PC-3 (cell line): ENCODE results near the gene NR2E1. TPM values are rescaled to one million over a fixed set of nuclear protein-coding genes. Genes with fewer than 3 reads are reported as not detected.

ENCODE experiments used
- ATAC-seq: fragments of 200-7000 bp; cut with Tn5 transposase; 2 replicates; pipeline ENCODE4 v1.9.1; 2020; ENCODE audit warnings: mild to moderate bottlenecking, moderate library complexity
- BruUV-seq: library from RNA; stranded (reverse); fragments of 400-500 nt; replicated peaks from 2 replicates; lab custom pipeline; 2021; lab: Mats Ljungman, UMichigan
- CTCF ChIA-PET: fragments of 300-600 bp; sonication (Branson Sonifier 250); formaldehyde crosslinking; loops from one replicate; lab custom pipeline; 2022; ENCODE audit warnings: antibody characterized with exemption; lab: Charles Lee
- POLR2A ChIA-PET: fragments of 300-600 bp; sonication (Branson Sonifier 250); formaldehyde crosslinking; loops from one replicate; lab custom pipeline; 2022; ENCODE audit warnings: antibody characterized with exemption; ENCODE audit not compliant: unreplicated experiment; lab: Charles Lee
- DNase-seq: peaks from one replicate; pipeline ENCODE4 v3.0.0-alpha.2; 2015
- H2AFZ ChIP-seq: fragments of 300-600 bp; sonication (generic); 2 replicates; pipeline ENCODE4 v1.6.0; 2016; ENCODE audit warnings: antibody characterized with exemption, low read length
- H3F3A ChIP-seq: fragments of 300-600 bp; sonication (generic); one replicate; pipeline ENCODE4 v1.6.0; 2017; ENCODE audit warnings: antibody characterized with exemption, low read length, control low read depth, mild to moderate bottlenecking; ENCODE audit not compliant: unreplicated experiment
- H3K27ac ChIP-seq: fragments of 300-600 bp; sonication (generic); 2 replicates; pipeline ENCODE4 v1.5.1; 2016; ENCODE audit warnings: mild to moderate bottlenecking, low read length
- H3K27me3 ChIP-seq: fragments of 300-600 bp; sonication (generic); 2 replicates; pipeline ENCODE4 v1.6.1; 2016; ENCODE audit warnings: low read length, mixed read lengths
- H3K36me3 ChIP-seq: fragments of 300-600 bp; sonication (generic); 2 replicates; pipeline ENCODE4 v1.6.1; 2016; ENCODE audit warnings: low read depth, mixed run types, low read length, mixed read lengths
- H3K4me1 ChIP-seq: fragments of 300-600 bp; sonication (generic); 2 replicates; pipeline ENCODE4 v1.5.1; 2016; ENCODE audit warnings: low read length; ENCODE audit not compliant: insufficient read depth
- H3K4me2 ChIP-seq: fragments of 300-600 bp; sonication (generic); 2 replicates; pipeline ENCODE4 v1.6.0; 2016; ENCODE audit warnings: low read length
- H3K4me3 ChIP-seq: fragments of 300-600 bp; sonication (generic); 2 replicates; pipeline ENCODE4 v1.5.1; 2016; ENCODE audit warnings: mild to moderate bottlenecking, low read length, mixed read lengths
- H3K79me2 ChIP-seq: fragments of 300-600 bp; sonication (generic); 2 replicates; pipeline ENCODE4 v1.6.1; 2017; ENCODE audit warnings: low read length, mixed read lengths
- H3K9ac ChIP-seq: fragments of 300-600 bp; sonication (generic); 2 replicates; pipeline ENCODE4 v1.6.0; 2016; ENCODE audit warnings: mild to moderate bottlenecking, low read length
- H3K9me2 ChIP-seq: fragments of 300-600 bp; sonication (generic); replicated peaks from 2 replicates; pipeline ENCODE4 v1.6.1; 2016; ENCODE audit warnings: mixed run types, low read length, mixed read lengths
- H3K9me3 ChIP-seq: fragments of 300-600 bp; sonication (generic); 2 replicates; pipeline ENCODE4 v1.6.1; 2016; ENCODE audit warnings: low read length, mixed read lengths
- H4K20me1 ChIP-seq: fragments of 300-600 bp; sonication (generic); 2 replicates; pipeline ENCODE4 v1.6.1; 2016; ENCODE audit warnings: low read length, mixed read lengths
- EZH2 ChIP-seq: fragments of 300-600 bp; sonication (generic); IDR thresholded peaks from one replicate; pipeline ENCODE4 v1.6.1; 2017; ENCODE audit warnings: antibody characterized with exemption, mild to moderate bottlenecking, low read length; ENCODE audit not compliant: unreplicated experiment
- EZH2phosphoT487 ChIP-seq: fragments of 300-600 bp; sonication (generic); IDR thresholded peaks from 2 replicates; pipeline ENCODE4 v1.6.1; 2018; ENCODE audit warnings: mild to moderate bottlenecking, antibody characterized with exemption, low read length, borderline replicate concordance
- intact Hi-C: fragments of 100-400 bp; cut with micrococcal nuclease; formaldehyde crosslinking; loops from 2 replicates; pipeline ENCODE4 v1.9.0; 2023
- total RNA-seq: library from RNA; depleted of rRNA; stranded (reverse); fragments of >200 nt; gene quantifications from 2 replicates; pipeline ENCODE4 v1.2.3, GENCODE V29; 2014
- TF ChIP-seq, protein P1 (sequence below): fragments of 300-600 bp; sonication (generic); conservative IDR thresholded peaks from 2 replicates; pipeline ENCODE4 v1.5.1; 2017; ENCODE audit warnings: antibody characterized with exemption, low read depth, mild to moderate bottlenecking, low read length

The NR2E1 gene
- total RNA-seq, 1 experiment from 2014 or later = 0.07 TPM

- no peaks in the 10 kb centered on the region for H3K9me3 ChIP-seq
- H2AFZ ChIP-seq = no peak overlapping the region
- BruUV-seq = no TSS peak
- DNase-seq (no peak), ATAC-seq (no peak)
- H3K36me3 ChIP-seq = no peaks in the 10 kb centered on the region
- ChIA-PET CTCF (no interaction called here), POLR2A (no interaction called here)
- H3K4me3 ChIP-seq = no peak overlapping the region
- H3K4me2 ChIP-seq = peak overlapping the region; percentile 41; the same call in 1 of the 2 replicates
- no peaks in the 10 kb centered on the region for H3K27me3 ChIP-seq
- TF ChIP-seq EZH2 = no peak
- no peak for TF ChIP-seq EZH2phosphoT487
- TF ChIP-seq, protein P1, sequence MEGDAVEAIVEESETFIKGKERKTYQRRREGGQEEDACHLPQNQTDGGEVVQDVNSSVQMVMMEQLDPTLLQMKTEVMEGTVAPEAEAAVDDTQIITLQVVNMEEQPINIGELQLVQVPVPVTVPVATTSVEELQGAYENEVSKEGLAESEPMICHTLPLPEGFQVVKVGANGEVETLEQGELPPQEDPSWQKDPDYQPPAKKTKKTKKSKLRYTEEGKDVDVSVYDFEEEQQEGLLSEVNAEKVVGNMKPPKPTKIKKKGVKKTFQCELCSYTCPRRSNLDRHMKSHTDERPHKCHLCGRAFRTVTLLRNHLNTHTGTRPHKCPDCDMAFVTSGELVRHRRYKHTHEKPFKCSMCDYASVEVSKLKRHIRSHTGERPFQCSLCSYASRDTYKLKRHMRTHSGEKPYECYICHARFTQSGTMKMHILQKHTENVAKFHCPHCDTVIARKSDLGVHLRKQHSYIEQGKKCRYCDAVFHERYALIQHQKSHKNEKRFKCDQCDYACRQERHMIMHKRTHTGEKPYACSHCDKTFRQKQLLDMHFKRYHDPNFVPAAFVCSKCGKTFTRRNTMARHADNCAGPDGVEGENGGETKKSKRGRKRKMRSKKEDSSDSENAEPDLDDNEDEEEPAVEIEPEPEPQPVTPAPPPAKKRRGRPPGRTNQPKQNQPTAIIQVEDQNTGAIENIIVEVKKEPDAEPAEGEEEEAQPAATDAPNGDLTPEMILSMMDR = no peak
- no peaks in the 10 kb centered on the region for H4K20me1 ChIP-seq
- H3K9ac ChIP-seq = no peak overlapping the region
- intact Hi-C loops = loop anchor here (10.0 kb wide), 1 partner anchor 106 kb away; no protein-coding TSS in a partner anchor
- no peaks in the 10 kb centered on the region for H3K9me2 ChIP-seq
- H3K4me1 ChIP-seq = no peaks in the 10 kb centered on the region
- no peaks in the 10 kb centered on the region for H3K79me2 ChIP-seq
- H3F3A ChIP-seq = no peaks in the 10 kb centered on the region
- H3K27ac ChIP-seq = no peak overlapping the region
Measured at GRCh38 chr6:108118810-108119768, 46.7 kb upstream of the NR2E1 start.

- no peaks in the 10 kb centered on the region for H3K9me2 ChIP-seq
- H2AFZ ChIP-seq = no peak overlapping the region
- no peaks in the 10 kb centered on the region for H3F3A ChIP-seq
- ATAC-seq (no peak), DNase-seq (no peak)
- H3K4me3 ChIP-seq = no peak overlapping the region
- no peaks in the 10 kb centered on the region for H3K27me3 ChIP-seq
- no peak for TF ChIP-seq EZH2phosphoT487
- TF ChIP-seq, protein P1 = no peak
- TF ChIP-seq EZH2 = no peak
- ChIA-PET POLR2A (no interaction called here), CTCF (no interaction called here)
- H3K4me1 ChIP-seq = no peaks in the 10 kb centered on the region
- BruUV-seq = no TSS peak
- no peak overlapping the region for H3K27ac ChIP-seq
- no peak overlapping the region for H3K4me2 ChIP-seq
- no peaks in the 10 kb centered on the region for H4K20me1 ChIP-seq
- intact Hi-C loops = loop anchor here (10.0 kb wide), 1 partner anchor 105 kb away; no protein-coding TSS in a partner anchor
- H3K9me3 ChIP-seq = no peaks in the 10 kb centered on the region
- H3K79me2 ChIP-seq = no peaks in the 10 kb centered on the region
- no peaks in the 10 kb centered on the region for H3K36me3 ChIP-seq
- H3K9ac ChIP-seq = no peak overlapping the region
Measured at GRCh38 chr6:108119769-108120141, 46.1 kb upstream of the NR2E1 start.

DNA sequence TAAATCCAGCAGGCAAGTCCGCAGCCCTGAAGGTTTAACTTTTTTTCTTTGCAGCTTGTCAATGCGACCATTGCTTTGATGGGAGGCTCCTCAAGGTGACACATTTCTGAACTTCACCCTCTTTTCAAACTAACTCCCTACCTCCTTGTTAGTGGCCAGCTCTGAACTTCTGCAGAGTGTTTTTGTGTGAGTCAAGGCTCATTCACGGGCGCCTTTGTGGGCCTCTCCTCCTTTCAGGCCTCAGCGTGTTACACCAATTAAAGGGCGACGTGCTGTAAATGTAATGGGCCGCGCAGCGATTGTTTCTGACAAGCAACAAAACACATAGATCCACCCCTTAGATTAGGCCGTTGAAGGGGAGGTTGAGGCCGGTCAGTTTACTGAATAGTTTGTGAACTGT lies 45.5 kb upstream of the NR2E1 start:
- Histone ChIP-seq H3K79me2 (no peaks in the 10 kb centered on the region), H4K20me1 (no peaks in the 10 kb centered on the region), H3K9me2 (no peaks in the 10 kb centered on the region), H3K9ac (no peak overlapping the region), H3K36me3 (no peaks in the 10 kb centered on the region), H3K4me1 (no peaks in the 10 kb centered on the region), H3K27ac (no peak overlapping the region), H3K9me3 (no peaks in the 10 kb centered on the region), H3K27me3 (no peaks in the 10 kb centered on the region), H3F3A (no peaks in the 10 kb centered on the region), H3K4me2 (no peak overlapping the region), H2AFZ (no peak overlapping the region), H3K4me3 (no peak overlapping the region)
- ATAC-seq (no peak), DNase-seq (no peak)
- intact Hi-C loops = no loop called here
- ChIA-PET POLR2A (no interaction called here), CTCF (no interaction called here)
- TF ChIP-seq EZH2 (no peak), EZH2phosphoT487 (no peak)
- TF ChIP-seq, protein P1 = no peak
- BruUV-seq = no TSS peak
